CD4-positive, alpha-beta T cell treated with Interleukin-12 subunit alpha and Interleukin-12 subunit beta, for 1 hour (primary cell): ENCODE data around the gene SLC5A12.

Experiments
- DNase-seq: peaks from one replicate; pipeline ENCODE4 v3.0.0-alpha.2; 2020

SLC5A12 gene, protein sequence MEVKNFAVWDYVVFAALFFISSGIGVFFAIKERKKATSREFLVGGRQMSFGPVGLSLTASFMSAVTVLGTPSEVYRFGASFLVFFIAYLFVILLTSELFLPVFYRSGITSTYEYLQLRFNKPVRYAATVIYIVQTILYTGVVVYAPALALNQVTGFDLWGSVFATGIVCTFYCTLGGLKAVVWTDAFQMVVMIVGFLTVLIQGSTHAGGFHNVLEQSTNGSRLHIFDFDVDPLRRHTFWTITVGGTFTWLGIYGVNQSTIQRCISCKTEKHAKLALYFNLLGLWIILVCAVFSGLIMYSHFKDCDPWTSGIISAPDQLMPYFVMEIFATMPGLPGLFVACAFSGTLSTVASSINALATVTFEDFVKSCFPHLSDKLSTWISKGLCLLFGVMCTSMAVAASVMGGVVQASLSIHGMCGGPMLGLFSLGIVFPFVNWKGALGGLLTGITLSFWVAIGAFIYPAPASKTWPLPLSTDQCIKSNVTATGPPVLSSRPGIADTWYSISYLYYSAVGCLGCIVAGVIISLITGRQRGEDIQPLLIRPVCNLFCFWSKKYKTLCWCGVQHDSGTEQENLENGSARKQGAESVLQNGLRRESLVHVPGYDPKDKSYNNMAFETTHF

DNA sequence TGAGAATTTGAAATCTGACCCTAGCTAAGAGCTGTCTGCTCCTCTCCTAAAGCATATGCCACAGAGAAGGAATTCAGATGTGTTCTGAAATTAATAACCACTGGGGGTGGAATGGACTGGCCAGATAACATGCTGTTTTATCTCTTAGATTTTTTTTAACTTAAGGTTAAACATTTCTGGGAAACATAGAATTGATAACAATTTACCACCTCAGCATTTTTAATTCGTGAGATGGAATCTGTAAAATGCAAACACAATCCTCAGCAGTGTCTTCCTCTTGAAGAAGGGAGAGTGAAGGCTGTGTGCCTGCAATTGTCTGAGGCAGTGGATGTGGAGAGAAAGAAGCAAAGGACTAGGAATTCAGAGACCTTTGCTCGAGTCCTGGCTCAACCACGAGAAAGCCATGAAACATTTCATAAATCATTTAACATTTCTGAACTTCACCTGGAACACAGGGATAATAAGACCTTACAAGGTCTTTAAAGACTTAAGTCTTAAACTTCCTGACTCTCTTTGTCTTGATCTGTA, at the start of gene SLC5A12:
TSS of gene SLC5A12 (minus strand) at position 113 of the 528 bp plus-strand sequence. CDS start 346 bp downstream, outside the sequence.
- DNase-seq: no peak

DNA sequence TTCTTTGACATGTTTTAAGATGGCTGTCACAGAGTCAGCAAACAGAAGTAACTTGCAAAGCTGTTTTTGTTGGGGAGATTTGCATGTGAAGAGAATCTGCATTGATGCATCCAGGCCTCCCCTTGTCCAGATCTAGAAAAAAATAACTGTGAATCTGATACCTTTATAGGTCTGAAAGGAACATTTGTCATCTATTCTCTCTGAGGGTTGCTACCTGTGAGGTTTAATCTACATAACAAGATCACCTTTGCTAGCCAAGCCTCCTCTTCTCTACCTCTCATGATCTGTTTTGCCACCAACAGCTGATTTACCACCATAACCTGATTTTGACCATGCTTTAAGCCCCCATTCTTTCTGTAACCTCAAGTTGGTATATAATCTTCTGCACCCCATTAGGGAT, 47.2 kb upstream of the SLC5A12 start:
- DNase-seq: no peak

DNA sequence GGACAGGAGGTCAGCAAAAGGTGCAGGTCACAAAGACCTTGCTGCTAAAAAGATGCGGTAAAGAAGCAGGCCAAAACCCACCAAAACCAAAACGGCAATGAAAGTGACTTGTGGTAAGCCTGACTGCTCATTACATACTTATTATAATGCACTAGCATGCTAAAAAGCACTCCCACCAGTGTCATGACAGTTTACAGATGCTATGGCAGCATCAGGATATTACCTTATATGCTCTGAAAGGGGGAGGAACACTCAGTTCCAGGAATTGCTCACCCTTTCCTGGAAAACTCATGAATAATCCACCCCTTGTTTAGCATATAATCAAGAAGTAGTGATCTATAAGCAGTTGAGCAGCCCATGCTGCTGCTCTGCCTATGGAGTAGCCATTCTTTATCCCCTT, 45.2 kb upstream of the SLC5A12 start:
- DNase-seq: no peak

DNA sequence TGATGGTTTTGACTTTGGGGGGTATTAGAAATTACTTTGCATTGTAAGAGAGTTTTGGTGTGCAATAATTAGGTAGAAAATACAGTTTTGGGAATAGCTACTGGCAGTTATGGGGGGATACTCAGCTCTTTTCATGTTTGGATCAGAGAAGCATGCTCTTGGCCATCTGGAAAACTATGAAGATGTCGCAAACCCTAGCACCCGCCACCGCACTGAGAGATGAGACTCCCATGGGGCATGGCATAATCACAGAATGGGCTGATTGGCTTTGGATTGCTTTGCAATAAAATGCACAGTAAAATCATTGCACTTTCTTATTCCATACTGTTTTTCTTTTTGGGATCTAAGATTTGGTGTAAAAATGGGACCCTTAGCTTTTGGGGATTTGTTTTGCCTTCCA, 43.5 kb upstream of the SLC5A12 start:
- DNase-seq: no peak

DNA sequence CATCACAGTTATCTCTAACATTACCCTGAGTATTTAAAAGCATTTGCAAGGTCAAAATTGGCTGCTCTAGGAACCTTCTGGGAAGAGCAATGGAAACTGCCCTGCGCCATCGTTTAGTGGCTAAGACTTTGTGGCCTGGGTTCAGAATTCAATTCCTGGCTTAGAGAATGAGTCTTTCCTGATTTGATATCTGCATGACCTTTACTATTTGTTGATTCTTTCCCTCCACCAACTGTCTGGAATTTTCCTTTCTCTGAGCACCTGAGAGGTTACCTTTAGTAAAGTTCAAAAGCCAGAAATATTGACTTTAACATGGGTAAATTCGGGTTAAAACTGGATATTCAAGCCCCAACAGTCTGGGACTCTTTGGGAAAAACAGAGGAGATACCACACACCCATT, 43.0 kb upstream of the SLC5A12 start:
- DNase-seq: no peak

DNA sequence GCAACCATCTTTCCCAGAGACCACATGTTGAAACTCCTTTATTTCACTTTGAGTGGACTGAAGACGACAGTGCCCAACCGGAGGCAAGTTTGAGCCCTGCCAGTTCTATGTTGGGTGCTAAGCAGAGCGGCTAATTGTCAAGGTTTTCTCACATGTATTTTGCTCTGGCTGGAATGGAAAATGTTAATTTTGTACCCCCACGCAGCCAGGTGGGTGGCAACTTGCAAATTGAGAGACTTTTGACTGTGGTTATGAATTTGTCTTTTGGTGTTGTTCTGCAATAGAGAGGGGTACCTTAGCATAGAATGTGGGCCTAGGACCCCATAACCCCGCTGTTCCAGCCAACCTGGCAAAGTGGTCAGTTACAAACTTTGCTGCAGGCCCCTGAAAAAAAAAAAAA, 42.5 kb upstream of the SLC5A12 start:
- DNase-seq: no peak

DNA sequence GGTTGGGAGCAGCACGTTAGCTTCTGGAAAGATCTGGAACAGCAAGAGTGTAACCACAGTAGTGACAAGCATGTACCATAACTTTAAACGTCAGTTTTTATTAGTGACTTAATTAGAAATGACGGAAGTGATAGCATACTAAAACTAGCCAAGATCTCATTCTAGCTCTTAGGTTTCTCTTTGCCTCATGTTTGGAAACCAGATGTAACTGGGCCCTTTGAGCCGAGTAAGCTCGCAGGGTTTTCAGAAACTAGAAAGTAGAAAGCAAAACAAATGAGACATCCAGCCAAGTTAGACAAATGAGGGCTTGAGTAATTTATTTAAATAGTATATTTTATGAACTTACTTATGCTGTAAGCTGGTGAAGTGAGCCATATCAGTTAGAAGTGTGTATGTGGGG, 40.2 kb upstream of the SLC5A12 start:
- DNase-seq: no peak

DNA sequence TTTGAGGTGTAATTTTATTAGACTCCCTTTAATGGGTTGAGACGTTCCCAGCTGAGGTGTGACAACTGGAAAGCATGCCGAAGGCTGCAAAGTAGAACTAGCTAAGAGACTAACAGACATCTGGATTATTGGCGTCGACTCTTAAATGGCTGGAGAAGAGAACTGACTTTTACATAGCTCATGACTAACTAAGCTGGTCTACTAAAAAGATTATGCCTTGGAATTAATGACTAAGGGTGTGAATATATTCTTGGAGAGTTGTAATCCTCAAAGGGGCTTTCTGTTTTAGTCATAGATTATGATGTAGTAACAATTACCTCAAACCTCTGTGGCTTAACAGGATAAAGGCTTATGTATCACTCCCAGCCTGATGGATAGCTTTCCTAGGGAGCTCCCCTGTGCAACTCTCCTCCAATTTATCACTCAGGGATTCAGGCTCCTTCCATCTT, 39.5 kb upstream of the SLC5A12 start:
- DNase-seq: no peak

DNA sequence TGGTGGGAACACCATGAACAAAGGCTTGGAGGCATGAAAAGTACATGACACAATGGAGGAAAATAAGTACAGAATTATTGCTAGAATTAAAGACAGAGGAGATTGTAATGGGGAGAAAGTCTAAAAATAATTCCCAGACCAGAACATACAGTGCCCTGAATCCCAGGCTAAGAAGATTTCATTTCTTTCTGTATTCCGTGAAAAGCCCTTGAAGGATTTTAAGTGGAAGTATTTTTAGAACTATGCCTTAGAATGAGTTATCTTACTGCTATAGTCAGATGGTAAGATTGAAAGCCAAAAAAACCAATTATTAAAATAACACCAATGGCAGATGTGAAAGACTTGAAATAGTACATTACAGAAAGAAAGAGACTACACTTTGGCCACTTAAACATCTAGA, 36.1 kb upstream of the SLC5A12 start:
- no peak for DNase-seq

DNA sequence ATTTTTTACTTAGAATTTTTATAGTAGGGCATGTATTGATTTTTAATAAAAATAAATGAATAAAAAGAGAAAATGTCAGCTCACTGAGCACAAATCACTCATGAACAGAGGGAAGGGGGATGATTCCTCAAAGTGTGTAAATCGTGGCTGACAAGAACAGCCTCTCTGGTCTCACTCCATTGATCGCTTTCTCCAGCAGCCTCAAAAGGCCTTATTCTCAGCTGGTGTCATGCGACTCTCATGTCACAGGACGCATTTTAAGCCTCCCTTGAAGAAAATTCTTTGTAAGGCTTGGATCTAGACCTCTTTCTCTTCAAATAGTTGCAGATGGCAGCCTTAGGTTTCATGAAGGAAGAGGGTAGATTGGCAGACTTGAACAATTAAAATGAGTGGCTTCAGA, 33.9 kb upstream of the SLC5A12 start:
- DNase-seq: no peak

DNA sequence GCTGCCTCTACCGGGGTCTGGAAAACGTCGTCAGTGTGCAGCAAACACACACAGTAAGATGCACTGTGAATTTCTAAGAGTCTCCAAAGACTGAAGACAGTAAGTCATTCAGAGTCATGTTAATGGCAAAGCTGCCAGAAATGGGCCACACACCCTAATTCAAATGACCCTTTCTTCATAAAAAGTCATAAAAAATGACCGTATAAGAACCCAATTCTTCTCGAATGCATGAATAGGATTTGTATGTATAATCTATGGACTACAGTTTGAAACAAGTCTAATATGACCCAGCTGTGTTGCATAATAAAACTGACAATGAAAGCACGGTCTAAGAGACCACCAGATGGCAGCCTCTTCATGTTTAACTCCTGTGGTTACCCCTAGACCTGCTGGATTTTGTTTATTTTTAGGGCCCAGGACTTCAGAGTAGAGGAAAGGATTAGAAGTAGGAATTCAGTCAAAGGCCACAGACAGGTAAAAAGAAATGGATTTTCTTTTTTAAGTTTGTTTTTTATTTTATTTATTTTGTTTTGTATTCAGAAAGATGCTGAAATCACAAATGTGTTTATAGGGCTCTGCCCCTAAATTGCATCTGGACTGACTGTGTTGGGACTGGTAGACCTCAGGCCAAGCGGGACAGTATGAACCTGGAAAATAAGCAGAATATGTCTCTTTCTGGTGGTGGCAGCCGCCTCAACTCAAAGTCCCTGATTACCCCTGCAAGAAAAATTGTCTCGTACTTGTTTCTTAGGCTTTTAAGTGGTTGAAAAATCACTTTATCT, 32.1 kb upstream of the SLC5A12 start:
- DNase-seq: no peak

DNA sequence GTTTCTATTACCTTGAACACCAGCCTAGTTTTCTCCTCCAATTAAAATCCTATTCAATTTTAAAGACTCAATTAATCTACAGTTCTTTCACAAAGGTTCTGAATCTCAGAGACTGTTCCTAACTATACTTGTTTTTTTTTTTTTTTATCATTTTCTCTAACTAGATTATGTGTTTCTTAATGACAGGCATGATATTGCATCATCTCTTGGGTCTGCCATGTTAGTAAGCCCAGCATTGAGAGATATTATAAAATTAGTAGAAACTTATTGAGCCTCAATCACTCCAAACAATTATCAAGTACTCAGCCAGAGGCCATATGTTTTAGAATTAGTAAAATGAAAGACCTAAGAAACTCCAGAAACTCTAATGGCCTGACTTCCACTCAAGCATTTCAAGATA, 28.1 kb upstream of the SLC5A12 start:
- no peak for DNase-seq

DNA sequence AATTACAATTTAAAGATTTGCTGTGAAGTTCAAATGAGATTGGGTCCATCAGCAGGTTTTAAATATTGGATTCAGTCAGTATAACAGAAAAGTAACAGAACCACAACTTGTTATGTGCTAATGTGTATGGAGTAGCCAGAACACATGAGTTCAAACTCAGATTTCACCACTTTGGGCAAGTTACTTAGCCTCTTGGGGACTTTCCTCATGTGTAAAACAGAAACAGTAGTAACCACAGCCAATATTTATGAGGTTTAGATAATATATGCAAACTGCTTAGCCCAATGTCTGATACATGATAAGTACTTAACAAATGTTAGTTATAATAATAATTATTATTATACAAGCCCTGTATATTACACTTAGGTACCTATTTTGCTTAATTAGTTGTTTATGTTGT, 21.8 kb upstream of the SLC5A12 start:
- DNase-seq: no peak

DNA sequence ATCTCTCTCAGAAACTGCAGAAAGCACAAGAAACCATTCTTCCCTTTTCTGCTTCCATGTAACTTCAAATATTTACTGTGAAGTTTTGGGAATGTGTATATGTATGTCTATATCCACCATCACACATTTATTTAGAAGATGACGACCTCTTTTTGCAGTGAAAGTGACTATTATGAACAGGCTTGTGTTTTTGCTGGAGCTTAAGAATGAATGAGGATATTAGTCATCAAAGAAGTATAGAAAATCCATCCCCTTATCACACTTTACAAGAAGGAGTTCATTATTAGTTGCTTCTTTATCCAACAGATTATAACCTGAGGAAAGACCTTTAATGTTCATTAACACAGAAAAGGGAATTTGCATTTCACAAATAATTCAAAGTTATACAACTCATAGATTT, 21.1 kb upstream of the SLC5A12 start:
- no peak for DNase-seq

DNA sequence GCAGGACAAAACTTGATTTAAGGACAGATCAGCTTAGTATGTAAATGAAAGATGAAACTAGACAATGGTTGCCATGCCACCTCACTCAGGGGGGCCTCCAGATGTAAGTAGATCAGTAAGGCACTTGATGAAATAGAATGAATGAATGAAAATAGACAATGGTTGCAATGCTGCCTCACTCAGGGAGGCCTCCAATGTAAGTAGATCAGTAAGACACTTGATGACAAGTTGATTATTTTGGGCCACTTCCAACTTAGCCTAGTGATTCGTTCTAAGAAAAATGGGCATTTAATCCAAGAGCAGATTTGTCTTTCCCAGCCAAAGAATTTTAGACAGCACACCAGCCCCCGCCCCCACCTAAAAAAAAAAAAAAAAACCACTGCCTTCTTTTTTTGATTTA, 19.2 kb upstream of the SLC5A12 start:
- no peak for DNase-seq

DNA sequence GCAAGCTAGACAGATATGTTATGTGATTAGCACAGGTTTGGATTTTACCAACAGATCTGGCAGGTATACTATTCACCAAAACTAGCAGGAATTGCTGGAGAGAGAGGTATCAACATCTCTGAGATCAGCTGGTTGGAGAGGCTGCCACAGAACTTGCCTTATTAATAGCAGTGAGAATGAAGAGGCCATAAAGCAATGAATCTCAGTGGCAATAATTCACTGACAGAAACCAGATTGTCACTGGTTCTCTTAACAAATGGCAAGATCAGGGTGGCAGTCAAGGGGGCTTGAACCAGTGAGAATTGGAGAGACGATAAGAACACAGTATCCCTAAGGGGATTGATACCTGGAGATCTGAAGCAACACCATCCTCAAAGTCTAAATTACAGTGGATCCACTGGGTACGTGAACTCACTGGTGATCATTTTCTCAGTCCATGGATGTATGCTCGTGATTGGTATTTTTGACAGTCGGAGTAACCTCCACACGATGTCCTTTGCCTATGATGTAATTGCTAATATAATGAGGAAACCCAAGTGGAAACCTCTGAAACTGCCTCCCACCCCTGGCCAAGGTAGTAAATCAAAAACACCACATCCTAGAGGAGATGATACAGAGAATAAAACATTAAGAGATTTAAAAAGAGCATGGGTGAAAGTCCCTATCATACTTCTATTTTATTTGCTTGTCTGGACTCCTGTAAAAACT, 17.7 kb upstream of the SLC5A12 start:
- DNase-seq: no peak

DNA sequence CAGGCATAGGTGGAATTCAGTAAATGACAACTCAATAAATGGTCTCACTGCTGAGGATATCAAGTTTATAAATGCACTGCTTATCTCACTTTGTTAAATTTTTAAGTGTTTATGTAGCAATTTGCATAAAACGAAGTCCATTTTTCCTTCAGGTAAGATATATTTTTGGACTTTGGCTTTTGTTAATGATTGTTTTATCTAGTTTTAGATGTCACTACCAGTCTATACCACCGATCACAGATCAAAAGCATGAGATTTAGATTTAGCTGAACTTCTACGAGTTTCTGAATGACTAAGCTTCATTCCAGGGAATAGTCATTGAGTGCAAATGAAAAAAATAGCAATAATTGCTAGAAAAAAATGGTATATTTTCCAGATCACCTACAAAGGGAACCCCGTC, 12.8 kb upstream of the SLC5A12 start:
- DNase-seq: no peak

DNA sequence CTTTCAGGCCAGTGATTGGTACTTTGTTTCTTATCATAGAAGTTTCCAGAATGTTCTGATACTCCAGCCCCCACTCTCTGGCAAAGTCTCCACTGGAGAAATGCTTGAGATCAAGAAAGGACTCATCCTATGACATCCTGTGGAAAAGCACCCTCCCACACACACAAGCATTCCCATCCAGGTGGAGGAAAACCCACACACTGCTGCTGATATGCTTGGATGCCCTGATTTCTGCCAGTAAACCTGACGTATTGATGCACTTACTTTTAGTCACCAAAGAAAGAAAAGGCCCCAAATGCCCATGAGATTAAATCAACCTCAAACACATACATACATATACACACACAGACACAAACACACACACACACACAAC, 9.2 kb upstream of the SLC5A12 start:
- DNase-seq: no peak

DNA sequence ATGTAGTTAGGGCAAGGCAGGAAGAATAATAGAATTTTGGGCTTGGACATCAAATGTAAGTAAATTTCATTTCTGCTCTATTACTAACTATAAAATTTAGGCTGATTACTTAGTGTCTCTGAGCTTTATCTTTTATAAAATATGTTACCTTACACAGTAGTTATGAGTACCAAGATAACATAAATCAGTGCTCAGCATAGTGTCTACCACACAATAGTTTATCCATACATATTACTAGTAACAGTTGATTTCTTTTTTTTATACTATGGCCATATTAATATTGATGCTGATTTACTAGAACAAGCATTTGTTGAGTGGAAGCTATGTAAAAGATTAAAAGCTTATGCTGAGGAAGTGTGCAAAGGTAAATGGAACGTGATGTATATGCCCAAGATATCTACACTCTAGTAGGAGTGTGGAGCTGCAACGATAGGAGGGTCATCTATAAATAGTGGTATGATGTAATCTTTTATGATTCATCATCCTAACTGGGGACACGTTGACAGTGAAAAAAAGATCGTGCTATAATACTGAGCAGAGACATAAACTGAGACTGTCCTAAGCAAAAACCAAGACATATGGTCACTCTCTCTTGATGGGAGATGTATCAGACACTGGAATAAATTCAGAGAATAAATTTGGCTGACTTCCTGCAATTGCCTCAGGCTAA, 8.7 kb upstream of the SLC5A12 start:
- no peak for DNase-seq

DNA sequence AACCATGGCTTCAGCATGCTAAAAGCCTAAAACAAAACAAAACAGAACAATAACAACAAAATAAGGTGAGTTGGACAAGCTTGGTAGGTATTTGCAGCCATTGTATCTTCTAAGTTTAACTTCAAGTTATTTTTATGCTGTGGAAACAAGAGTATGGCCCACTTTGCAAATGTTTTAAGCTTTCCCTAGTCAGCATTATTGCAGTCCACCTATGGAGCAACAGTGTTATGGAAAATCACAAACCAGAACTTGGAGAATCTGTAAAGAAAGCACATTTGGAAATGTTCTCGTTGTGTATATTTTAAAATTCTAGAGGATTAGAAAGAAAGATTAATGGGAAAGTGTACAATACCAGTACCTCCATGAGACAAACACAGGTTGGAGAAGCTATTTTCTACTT, 7.4 kb upstream of the SLC5A12 start:
- no peak for DNase-seq

DNA sequence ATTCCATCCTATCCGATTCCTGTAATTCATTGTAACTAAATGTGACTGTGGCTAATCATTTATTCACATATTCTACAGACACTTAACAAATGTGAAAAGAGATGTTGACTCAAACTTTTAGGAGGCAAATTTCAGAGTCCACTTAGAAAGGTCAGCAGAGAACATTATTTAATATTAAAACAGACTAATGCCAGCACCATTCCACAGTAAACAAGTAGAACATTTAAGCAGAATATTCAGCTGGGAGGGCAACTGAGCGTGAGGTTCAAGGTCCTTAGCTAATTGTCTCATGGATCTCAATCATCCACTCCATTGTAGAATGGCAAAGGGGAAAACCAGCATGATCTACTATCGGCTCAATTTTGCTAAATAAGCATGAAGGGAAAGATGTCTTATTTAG, 5.1 kb upstream of the SLC5A12 start:
- no peak for DNase-seq

DNA sequence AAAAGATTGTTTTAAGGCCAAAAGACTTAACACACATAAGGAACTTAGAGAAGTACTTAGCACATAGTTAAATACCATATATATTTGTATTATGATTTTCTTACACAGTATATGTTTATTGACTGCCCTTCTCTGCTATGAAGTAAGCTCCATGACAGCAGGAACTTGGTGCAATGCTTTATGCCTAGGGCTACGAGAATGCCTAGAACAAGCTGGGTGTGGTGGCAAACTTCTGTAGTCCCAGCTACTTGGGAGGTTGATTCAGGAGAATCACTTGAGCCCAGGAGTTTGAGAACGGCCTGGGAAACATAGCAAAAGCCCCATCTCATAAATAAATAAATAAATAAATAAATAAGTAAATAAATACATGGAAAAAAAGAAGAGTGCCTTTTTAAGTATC, 1.9 kb downstream of the SLC5A12 start:
- DNase-seq: no peak
